HG03558 (cell line): ENCODE measurements around the gene RDH14.

ENCODE experiments used
- ATAC-seq: cut with Tn5 transposase; IDR thresholded peaks from one replicate; pipeline ENCODE4 v1.9.1; 2021; ENCODE audit warnings: moderate number of reproducible peaks; ENCODE audit not compliant: unreplicated experiment; ENCODE audit errors: extremely low read depth

Gene RDH14

GRCh38 chr2:18578033-18578432, 17.6 kb upstream of the RDH14 start:
- no peak for ATAC-seq

GRCh38 chr2:18566145-18566769, 5.8 kb upstream of the RDH14 start:
- ATAC-seq, result no peak

GRCh38 chr2:18560797-18561085, 288 bp upstream of the RDH14 start:
- no peak for ATAC-seq

- no peak for ATAC-seq
Observed at GRCh38 chr2:18559531-18560030, 872 bp downstream of the RDH14 start.

GRCh38 chr2:18558458-18558857, 2.0 kb downstream of the RDH14 start:
- no peak for ATAC-seq

- no peak for ATAC-seq
Observed at GRCh38 chr2:18557121-18557520, 3.3 kb downstream of the RDH14 start.

- no peak for ATAC-seq
Observed at GRCh38 chr2:18552351-18553077, 7.9 kb downstream of the RDH14 start.

GRCh38 chr2:18551623-18552022, 8.8 kb downstream of the RDH14 start:
- ATAC-seq, result no peak

GRCh38 chr2:18551169-18551568, 9.3 kb downstream of the RDH14 start:
- ATAC-seq, result no peak

- no peak for ATAC-seq
Observed at GRCh38 chr2:18550433-18550832, 10.0 kb downstream of the RDH14 start.

GRCh38 chr2:18549083-18549482, 11.4 kb downstream of the RDH14 start:
- ATAC-seq, result no peak

- ATAC-seq, result no peak
Observed at GRCh38 chr2:18548621-18549020, 11.8 kb downstream of the RDH14 start.

- ATAC-seq, result no peak
Observed at GRCh38 chr2:18546567-18546966, 13.9 kb downstream of the RDH14 start.

GRCh38 chr2:18545384-18545783, 15.1 kb downstream of the RDH14 start:
- ATAC-seq, result no peak

- ATAC-seq, result no peak
Observed at GRCh38 chr2:18544171-18544570, 16.3 kb downstream of the RDH14 start.

- no peak for ATAC-seq
Observed at GRCh38 chr2:18540872-18541271, 19.6 kb downstream of the RDH14 start.

GRCh38 chr2:18536697-18537096, 23.8 kb downstream of the RDH14 start:
- ATAC-seq, result no peak

- no peak for ATAC-seq
Observed at GRCh38 chr2:18536100-18536499, 24.4 kb downstream of the RDH14 start.

- ATAC-seq, result no peak
Observed at GRCh38 chr2:18531194-18531593, 29.3 kb downstream of the RDH14 start.

- no peak for ATAC-seq
Observed at GRCh38 chr2:18527822-18528221, 32.6 kb downstream of the RDH14 start.

- no peak for ATAC-seq
Observed at GRCh38 chr2:18527326-18527725, 33.1 kb downstream of the RDH14 start.

- no peak for ATAC-seq
Observed at GRCh38 chr2:18526429-18526828, 34.0 kb downstream of the RDH14 start.
